Sigmoid colon (tissue), 4 donors: ENCODE measurements around the gene GYG1.

ENCODE experiments used
- CTCF ChIP-seq, 4 experiments: fragments of 450-650 bp in 3 of 4; fragments of 200-600 bp in 1 of 4; IDR thresholded peaks; one replicate each; pipeline ENCODE4 v1.5.1; 2016 to 2019; ENCODE audit warnings: antibody characterized with exemption in 4 of 4, mild to moderate bottlenecking in 3 of 4, moderate library complexity in 2 of 4
- POLR2AphosphoS5 ChIP-seq, 4 donors: sonication (generic); formaldehyde crosslinking; IDR thresholded peaks; one replicate each; pipeline ENCODE4 v1.6.1; 2017; ENCODE audit warnings: antibody characterized with exemption in 4 of 4

DNA sequence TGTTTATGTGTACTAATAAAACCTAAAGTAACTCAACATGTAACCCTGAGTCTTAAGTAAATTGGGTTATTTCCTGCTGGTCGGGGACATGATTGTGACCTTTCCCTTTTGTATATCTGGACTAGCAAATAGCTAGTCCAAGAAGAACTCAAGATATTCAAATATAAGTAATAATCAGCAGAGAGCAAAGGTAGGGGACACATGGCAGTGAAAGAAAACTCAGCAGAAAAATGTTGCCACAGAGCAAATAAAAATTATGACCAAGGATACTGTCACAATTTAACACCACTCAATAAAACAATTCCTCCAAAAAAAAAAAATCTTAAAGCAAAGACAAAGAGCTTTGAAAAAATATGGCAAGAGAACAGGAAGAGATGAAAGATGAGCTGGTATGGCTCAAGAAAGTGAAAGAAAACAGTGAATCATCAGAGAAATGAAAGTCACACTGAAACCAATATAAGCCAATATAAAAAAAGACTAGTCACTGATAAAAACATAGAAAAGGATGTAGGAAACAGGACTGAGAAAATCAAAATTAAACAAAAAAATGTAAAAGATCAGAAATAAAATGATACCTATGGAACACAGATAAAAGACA, 51.5 kb downstream of the GYG1 start:
- TF ChIP-seq CTCF (IDR thresholded peaks at IDR 0.05) (no peak), POLR2AphosphoS5 (IDR thresholded peaks at IDR 0.05) (no peak)
